Stimulated activated CD8-positive, alpha-beta memory T cell treated with anti-CD3 and anti-CD28 coated beads, Interleukin-7, amount 100 ng/mL, for 24 hours (primary cell): ENCODE results near the gene CFDP1.

Source experiments
- DNase-seq: peaks from one replicate; pipeline ENCODE4 v3.0.0-alpha.2; 2020; ENCODE audit warnings: low read depth

CFDP1 gene

GRCh38 chr16:75250089-75250808 is 183.1 kb downstream of the CFDP1 start:
- DNase-seq = no peak

DNA sequence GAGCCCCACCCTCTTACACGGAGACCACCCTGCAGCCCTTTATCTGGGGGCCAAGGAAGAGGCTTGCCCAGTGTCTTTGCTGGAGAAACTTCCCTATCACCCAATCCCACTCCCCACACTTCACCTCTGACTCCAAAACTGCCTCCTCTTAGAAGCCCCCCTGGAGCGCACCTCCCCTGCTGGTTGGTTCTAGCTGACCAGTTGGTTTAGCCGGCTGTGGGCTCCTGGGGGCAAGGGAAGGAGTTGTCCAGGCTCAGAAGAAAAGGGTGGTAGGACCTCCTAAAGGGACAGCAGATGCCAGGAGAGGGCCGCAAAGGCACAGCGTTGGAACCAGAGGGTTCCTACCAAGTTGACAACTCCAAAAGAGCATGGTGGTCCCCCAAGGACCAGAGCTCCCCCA is 183.9 kb downstream of the CFDP1 start:
- no peak for DNase-seq

GRCh38 chr16:75248536-75249380 is 184.5 kb downstream of the CFDP1 start:
- DNase-seq = no peak

DNA sequence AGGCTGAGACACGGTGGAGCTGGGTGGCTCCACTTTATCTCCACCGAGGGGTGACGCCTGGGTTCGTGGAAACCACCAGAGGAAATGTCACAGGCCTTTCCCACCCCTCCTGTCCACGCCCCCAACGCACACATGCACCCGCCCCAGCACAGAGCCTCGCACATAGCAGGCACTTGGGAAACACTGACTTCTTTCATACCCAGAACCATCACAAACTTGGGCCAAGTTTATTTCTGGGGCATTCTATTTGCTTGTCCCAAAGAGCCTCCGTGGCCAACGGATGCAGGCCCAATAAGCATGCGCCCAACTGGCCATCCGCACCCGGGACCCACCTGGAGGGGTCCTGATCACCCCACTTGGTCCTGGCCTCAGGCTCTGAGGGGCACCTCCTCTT is 185.2 kb downstream of the CFDP1 start:
- DNase-seq = no peak

DNA sequence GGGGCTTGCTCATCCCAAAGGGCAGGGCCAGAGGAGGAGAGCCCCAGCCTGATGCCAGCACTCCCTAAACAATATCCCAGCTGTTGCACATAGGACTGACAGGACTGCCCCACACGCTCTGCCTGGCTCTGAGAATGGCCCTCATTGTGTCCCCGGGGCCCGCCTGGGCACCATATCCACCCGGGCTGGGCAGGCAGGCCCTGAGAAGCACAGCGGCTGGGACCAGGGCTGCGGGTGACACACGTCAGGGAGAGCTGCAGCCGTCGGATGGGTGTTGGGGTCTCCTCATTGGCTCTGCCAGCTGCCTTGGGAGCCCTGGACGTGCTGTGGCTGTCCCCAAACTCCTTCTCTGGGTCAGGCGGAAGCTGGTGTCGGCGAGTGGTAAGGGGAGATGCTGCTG is 186.1 kb downstream of the CFDP1 start:
- DNase-seq = no peak

DNA sequence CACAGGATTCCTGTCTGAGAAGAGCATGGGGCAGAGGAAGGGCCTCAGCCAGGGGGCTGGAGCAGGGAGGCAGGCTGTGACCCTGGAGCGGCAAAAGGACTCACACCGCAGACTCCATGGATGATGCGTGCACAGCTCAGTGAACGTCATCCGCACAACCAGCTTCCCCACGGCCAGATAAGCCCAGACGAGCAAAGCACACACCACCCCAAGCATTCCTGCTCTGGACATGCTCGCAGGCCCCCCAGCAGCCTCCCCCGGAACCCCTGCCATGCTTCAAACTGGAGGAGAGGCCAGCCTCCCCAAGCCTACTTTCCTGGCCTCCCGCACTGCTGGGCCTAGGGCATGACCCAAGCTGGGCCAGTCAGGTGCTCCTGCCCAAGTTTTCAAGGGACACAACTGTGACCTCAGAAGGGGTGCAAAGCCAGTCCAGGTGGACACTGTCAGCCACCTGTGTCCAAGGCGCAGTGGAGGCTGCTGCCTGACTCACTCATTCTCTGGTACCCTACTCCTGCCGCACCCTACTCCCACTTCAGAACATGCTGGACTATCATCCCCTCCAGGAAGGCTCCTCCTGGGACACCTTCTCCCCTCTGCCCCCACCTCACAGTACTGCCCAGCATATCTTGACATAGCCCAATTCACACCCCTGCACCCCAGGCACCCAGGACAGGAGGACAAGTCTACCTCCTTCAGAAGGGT is 186.6 kb downstream of the CFDP1 start:
- DNase-seq = no peak

DNA sequence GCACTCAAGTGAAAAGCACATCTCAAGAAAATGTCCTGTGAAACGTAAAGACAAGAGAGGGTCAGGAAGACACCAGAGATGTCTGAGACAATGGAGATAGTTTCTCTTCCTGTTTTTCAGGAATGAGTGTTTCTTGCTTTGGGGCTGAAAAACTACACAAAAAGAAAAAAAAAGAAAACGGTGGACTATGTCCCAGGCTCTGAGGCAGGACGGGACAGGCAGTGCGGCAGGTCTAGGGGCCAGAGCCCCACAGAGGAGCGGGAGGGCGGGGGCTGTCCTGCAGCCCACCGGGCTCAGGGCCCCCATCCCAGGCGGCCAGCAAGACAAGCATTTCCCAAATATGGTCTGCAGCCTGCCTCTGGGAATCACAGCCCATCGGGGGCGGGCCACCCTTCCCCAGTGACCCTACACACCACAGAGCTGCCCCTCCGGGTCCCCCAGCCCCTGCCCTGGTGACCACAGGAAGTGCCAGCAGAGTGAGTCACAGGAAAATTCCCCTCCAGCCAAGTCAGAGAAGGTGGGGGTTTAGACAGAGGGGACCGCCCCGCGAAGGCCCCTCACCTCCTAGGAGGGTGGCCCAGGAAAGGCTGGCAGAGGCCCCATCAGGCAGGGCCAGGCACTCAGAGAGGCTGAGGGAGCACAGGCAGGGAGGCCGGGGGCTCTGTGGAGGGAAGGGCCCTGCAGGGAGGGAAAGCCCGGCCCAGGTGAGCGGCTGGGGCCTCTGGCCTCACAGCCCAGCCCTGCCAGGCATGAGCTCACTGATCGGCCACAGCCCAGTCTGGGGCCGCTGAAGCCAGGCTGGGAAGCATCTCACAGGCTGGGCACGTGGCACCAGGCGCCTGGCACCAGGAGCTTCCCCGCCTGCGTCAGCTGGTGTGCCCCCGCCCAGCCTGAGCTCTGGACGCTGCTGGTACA is 188.2 kb downstream of the CFDP1 start:
- no peak for DNase-seq

DNA sequence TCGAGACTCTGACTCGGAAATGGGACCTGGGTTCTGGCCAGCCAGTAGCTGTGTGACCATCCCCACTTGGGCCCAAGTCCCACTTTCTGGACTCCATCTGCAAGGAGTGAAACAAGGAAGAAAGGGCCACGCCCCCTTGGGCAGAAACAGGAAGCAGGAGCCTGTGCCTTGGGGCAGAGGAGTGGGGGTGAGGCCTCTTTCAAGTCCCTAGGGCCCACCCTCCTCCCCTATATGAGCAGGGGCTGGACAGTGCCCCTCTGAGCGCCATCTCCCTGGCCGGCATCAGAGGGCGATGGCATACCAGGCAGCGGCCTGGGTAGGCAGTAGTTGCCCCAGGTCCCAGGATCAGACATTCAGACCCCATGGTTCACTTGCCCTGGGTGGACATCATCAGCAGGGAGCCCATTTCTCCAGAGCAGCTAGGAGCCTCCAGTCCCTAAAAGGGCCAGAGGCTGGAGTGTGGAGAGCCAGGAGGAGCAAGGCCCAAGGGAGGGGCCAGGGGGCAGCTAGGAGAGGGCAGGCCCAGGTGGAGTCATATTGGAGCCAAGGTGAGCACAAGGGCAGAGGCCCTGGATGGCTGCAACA is 189.0 kb downstream of the CFDP1 start:
- no peak for DNase-seq
